ENCODE results near the gene QRICH1. TPM values are rescaled to one million over a fixed set of nuclear protein-coding genes. Genes with fewer than 3 reads are reported as not detected.

The QRICH1 gene
- total RNA-seq, 1 experiment from 2014 or later, result 123 TPM

DNA sequence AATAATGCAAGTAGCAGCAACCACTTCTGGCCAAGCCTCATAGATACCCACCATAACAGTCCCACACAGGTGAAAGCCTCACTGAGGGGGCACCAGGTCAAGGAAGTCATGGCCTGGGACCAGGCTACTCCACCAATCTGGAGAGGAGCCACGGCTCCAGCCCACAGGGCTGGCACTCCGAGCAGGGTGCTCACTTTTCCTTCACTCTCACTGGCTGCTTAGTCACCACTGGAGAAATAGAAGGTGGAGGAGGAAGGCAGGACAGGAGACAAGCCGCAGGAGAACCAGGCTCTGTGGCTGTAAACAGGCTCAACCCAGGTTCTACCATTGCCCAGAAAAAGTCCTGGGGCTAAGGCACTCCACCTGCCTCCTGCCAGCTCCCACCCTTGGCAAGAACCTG, 25.6 kb upstream of the QRICH1 start:
- no peak overlapping the region for H3K27ac Mint-ChIP-seq
- TF ChIP-seq, protein P1, sequence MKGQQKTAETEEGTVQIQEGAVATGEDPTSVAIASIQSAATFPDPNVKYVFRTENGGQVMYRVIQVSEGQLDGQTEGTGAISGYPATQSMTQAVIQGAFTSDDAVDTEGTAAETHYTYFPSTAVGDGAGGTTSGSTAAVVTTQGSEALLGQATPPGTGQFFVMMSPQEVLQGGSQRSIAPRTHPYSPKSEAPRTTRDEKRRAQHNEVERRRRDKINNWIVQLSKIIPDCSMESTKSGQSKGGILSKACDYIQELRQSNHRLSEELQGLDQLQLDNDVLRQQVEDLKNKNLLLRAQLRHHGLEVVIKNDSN (CRISPR knock-in tag; IDR thresholded peaks at IDR 0.05), result no peak
- TF ChIP-seq HMGA2 (CRISPR knock-in tag; IDR thresholded peaks at IDR 0.05) (no peak), ZNF121 (CRISPR knock-in tag; IDR thresholded peaks at IDR 0.05) (no peak)
- TF ChIP-seq, protein P2, sequence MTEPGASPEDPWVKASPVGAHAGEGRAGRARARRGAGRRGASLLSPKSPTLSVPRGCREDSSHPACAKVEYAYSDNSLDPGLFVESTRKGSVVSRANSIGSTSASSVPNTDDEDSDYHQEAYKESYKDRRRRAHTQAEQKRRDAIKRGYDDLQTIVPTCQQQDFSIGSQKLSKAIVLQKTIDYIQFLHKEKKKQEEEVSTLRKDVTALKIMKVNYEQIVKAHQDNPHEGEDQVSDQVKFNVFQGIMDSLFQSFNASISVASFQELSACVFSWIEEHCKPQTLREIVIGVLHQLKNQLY (CRISPR knock-in tag; IDR thresholded peaks at IDR 0.05), result no peak
- TF ChIP-seq, protein P3, sequence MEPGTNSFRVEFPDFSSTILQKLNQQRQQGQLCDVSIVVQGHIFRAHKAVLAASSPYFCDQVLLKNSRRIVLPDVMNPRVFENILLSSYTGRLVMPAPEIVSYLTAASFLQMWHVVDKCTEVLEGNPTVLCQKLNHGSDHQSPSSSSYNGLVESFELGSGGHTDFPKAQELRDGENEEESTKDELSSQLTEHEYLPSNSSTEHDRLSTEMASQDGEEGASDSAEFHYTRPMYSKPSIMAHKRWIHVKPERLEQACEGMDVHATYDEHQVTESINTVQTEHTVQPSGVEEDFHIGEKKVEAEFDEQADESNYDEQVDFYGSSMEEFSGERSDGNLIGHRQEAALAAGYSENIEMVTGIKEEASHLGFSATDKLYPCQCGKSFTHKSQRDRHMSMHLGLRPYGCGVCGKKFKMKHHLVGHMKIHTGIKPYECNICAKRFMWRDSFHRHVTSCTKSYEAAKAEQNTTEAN (CRISPR knock-in tag; IDR thresholded peaks at IDR 0.05), result no peak
- TF ChIP-seq, protein P4, sequence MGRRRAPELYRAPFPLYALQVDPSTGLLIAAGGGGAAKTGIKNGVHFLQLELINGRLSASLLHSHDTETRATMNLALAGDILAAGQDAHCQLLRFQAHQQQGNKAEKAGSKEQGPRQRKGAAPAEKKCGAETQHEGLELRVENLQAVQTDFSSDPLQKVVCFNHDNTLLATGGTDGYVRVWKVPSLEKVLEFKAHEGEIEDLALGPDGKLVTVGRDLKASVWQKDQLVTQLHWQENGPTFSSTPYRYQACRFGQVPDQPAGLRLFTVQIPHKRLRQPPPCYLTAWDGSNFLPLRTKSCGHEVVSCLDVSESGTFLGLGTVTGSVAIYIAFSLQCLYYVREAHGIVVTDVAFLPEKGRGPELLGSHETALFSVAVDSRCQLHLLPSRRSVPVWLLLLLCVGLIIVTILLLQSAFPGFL (CRISPR knock-in tag; IDR thresholded peaks at IDR 0.05; ENCODE audit: borderline replicate concordance), result no peak
- TF ChIP-seq, protein P5, sequence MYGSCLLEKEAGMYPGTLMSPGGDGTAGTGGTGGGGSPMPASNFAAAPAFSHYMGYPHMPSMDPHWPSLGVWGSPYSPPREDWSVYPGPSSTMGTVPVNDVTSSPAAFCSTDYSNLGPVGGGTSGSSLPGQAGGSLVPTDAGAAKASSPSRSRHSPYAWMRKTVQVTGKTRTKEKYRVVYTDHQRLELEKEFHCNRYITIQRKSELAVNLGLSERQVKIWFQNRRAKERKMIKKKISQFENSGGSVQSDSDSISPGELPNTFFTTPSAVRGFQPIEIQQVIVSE (CRISPR knock-in tag; IDR thresholded peaks at IDR 0.05; ENCODE audit: borderline replicate concordance), result no peak
- TF ChIP-seq, protein P6, sequence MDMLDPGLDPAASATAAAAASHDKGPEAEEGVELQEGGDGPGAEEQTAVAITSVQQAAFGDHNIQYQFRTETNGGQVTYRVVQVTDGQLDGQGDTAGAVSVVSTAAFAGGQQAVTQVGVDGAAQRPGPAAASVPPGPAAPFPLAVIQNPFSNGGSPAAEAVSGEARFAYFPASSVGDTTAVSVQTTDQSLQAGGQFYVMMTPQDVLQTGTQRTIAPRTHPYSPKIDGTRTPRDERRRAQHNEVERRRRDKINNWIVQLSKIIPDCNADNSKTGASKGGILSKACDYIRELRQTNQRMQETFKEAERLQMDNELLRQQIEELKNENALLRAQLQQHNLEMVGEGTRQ (CRISPR knock-in tag; IDR thresholded peaks at IDR 0.05), result no peak
- CTCF ChIA-PET, result no interaction called here
- POLR2A ChIA-PET, result interaction anchor here (2.7 kb wide), 1 partner anchor 25 kb away, joined by 20 read pairs; the partner anchor contains the start of gene QRICH1
- ATAC-seq (no peak), DNase-seq (ENCODE audit: low spot score) (no peak)
- H3K4me1 Mint-ChIP-seq, result peaks cover 4% of the 10 kb centered on the region
- no peaks in the 10 kb centered on the region for H3K9me3 Mint-ChIP-seq
- peaks cover 37% of the 10 kb centered on the region for H3K36me3 Mint-ChIP-seq
- H3K27me3 Mint-ChIP-seq (ENCODE audit: low read depth), result no peaks in the 10 kb centered on the region
- peak overlapping the region; percentile 82 for H3K4me3 Mint-ChIP-seq

DNA sequence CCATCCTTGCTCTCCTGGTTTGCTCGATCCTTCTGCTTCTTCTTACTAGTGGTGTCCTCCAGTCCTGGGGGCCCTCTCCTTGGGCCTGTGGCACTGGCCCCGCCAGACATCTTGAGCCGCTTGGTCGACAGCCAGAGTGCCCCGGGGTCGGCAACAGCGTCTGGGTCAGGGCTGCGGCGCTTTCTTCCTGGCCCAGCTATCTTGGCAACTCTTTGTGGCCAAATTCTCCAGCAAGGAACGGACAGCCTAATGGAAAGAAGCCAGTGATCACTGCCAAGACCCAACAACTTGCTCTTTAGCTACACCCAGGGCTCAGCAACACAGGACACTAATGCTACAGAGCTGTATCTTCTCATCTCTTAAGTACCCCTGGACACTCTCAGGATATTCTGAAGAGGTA, 25.2 kb upstream of the QRICH1 start:
- no peak for DNase-seq (ENCODE audit: low spot score)
- CTCF ChIA-PET, result interaction anchor here (0.7 kb wide), 1 partner anchor 11 kb away, joined by 3 read pairs; no protein-coding TSS in a partner anchor
- H3K9me3 Mint-ChIP-seq, result no peaks in the 10 kb centered on the region
- POLR2A ChIA-PET, result interaction anchor here (0.5 to 2.7 kb wide), 2 partner anchors 25 to 40 kb away, joined by 6 to 20 read pairs; partner anchors contain the start of gene QRICH1
- no peaks in the 10 kb centered on the region for H3K27me3 Mint-ChIP-seq (ENCODE audit: low read depth)
- H3K4me3 Mint-ChIP-seq, result peak overlapping the region; percentile 82
- no peak overlapping the region for H3K27ac Mint-ChIP-seq
- H3K36me3 Mint-ChIP-seq, result peaks cover 38% of the 10 kb centered on the region
- ATAC-seq, result no peak
- TF ChIP-seq, protein P2 (CRISPR knock-in tag; IDR thresholded peaks at IDR 0.05), result no peak
- no peak for TF ChIP-seq NR2C2 (CRISPR knock-in tag; IDR thresholded peaks at IDR 0.05)
- TF ChIP-seq, protein P7, sequence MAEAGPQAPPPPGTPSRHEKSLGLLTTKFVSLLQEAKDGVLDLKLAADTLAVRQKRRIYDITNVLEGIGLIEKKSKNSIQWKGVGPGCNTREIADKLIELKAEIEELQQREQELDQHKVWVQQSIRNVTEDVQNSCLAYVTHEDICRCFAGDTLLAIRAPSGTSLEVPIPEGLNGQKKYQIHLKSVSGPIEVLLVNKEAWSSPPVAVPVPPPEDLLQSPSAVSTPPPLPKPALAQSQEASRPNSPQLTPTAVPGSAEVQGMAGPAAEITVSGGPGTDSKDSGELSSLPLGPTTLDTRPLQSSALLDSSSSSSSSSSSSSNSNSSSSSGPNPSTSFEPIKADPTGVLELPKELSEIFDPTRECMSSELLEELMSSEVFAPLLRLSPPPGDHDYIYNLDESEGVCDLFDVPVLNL (CRISPR knock-in tag; IDR thresholded peaks at IDR 0.05; ENCODE audit: borderline replicate concordance, low read depth), result no peak
- TF ChIP-seq, protein P8, sequence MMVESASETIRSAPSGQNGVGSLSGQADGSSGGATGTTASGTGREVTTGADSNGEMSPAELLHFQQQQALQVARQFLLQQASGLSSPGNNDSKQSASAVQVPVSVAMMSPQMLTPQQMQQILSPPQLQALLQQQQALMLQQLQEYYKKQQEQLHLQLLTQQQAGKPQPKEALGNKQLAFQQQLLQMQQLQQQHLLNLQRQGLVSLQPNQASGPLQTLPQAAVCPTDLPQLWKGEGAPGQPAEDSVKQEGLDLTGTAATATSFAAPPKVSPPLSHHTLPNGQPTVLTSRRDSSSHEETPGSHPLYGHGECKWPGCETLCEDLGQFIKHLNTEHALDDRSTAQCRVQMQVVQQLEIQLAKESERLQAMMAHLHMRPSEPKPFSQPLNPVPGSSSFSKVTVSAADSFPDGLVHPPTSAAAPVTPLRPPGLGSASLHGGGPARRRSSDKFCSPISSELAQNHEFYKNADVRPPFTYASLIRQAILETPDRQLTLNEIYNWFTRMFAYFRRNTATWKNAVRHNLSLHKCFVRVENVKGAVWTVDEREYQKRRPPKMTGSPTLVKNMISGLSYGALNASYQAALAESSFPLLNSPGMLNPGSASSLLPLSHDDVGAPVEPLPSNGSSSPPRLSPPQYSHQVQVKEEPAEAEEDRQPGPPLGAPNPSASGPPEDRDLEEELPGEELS (CRISPR knock-in tag; IDR thresholded peaks at IDR 0.05), result no peak
- no peak for TF ChIP-seq NFYB (CRISPR knock-in tag; conservative IDR thresholded peaks at IDR 0.05; ENCODE audit: low read depth)
- TF ChIP-seq, protein P4 (CRISPR knock-in tag; IDR thresholded peaks at IDR 0.05; ENCODE audit: borderline replicate concordance), result no peak
- TF ChIP-seq RORB (CRISPR knock-in tag; IDR thresholded peaks at IDR 0.05), result no peak
- peaks cover 4% of the 10 kb centered on the region for H3K4me1 Mint-ChIP-seq

Measured in WTC11 (cell line).